ENCODE results near the gene MAGI1. TPM values are rescaled to one million over a fixed set of nuclear protein-coding genes. Genes with fewer than 3 reads are reported as not detected.

The MAGI1 gene
- total RNA-seq, 1 experiment from 2014 or later: 58.2 TPM

- TF ChIP-seq ZBTB43 (CRISPR knock-in tag; IDR thresholded peaks at IDR 0.05): no peak
Measured at GRCh38 chr3:66053550-66054094, 14.9 kb upstream of the MAGI1 start (continued).

- H3K4me3 Mint-ChIP-seq: no peak overlapping the region
- ATAC-seq (no peak), DNase-seq (ENCODE audit: low spot score) (no peak)
- CTCF ChIA-PET: no interaction called here
- peaks cover 21% of the 10 kb centered on the region for H3K9me3 Mint-ChIP-seq
- H3K27me3 Mint-ChIP-seq (ENCODE audit: low read depth): peaks cover 7% of the 10 kb centered on the region; the same call in 1 of the 2 replicates
- POLR2A ChIA-PET: no interaction called here
- TF ChIP-seq CREM (CRISPR knock-in tag; IDR thresholded peaks at IDR 0.05): no peak
- TF ChIP-seq FOXJ3 (CRISPR knock-in tag; IDR thresholded peaks at IDR 0.05; ENCODE audit: borderline replicate concordance): no peak
- TF ChIP-seq EMX1 (CRISPR knock-in tag; IDR thresholded peaks at IDR 0.05): no peak
- TF ChIP-seq ZNF317 (CRISPR knock-in tag; IDR thresholded peaks at IDR 0.05; ENCODE audit: borderline replicate concordance, low read depth): no peak
- no peak for TF ChIP-seq CTCF (IDR thresholded peaks at IDR 0.05)
- TF ChIP-seq AFF4 (CRISPR knock-in tag; IDR thresholded peaks at IDR 0.05; ENCODE audit: borderline replicate concordance): no peak
- TF ChIP-seq FOXP4 (CRISPR knock-in tag; IDR thresholded peaks at IDR 0.05): no peak
- no peak for TF ChIP-seq ATF3 (CRISPR knock-in tag; conservative IDR thresholded peaks at IDR 0.05)
- TF ChIP-seq NR2C2 (CRISPR knock-in tag; IDR thresholded peaks at IDR 0.05): no peak
- TF ChIP-seq RELA (CRISPR knock-in tag; IDR thresholded peaks at IDR 0.05; ENCODE audit: borderline replicate concordance): no peak
- TF ChIP-seq ZNF219 (CRISPR knock-in tag; IDR thresholded peaks at IDR 0.05; ENCODE audit: borderline replicate concordance): no peak
- no peak for TF ChIP-seq NFYB (CRISPR knock-in tag; conservative IDR thresholded peaks at IDR 0.05; ENCODE audit: low read depth)
- no peak for TF ChIP-seq HMGA2 (CRISPR knock-in tag; IDR thresholded peaks at IDR 0.05)
- no peak for TF ChIP-seq GABPB1 (CRISPR knock-in tag; IDR thresholded peaks at IDR 0.05)
- TF ChIP-seq IRF1 (CRISPR knock-in tag; IDR thresholded peaks at IDR 0.05): no peak
- H3K36me3 Mint-ChIP-seq: peaks cover 19% of the 10 kb centered on the region
- H3K27ac Mint-ChIP-seq: 0 out of 2 replicates have a peak overlapping the region, but pooled peaks have one; percentile 6
- H3K4me1 Mint-ChIP-seq: peaks cover 33% of the 10 kb centered on the region
Measured at GRCh38 chr3:66052721-66053549, 14.2 kb upstream of the MAGI1 start.

Data from WTC11 (cell line).